Mammary epithelial cell (primary cell): ENCODE data around the gene LSR.

Experiments used
- CTCF ChIP-seq, 2 donors: IDR thresholded peaks in 1 of 2; conservative IDR thresholded peaks in 1 of 2; 2 replicates each; pipeline ENCODE4 v1.5.1; 2011 to 2012; ENCODE audit warnings: inconsistent platforms in 2 of 2, low read length in 2 of 2, mild to moderate bottlenecking in 2 of 2, control low read depth in 1 of 2, low read depth in 1 of 2; ENCODE audit not compliant: insufficient read depth in 1 of 2; ENCODE audit errors: extremely low read depth in 1 of 2
- EZH2 ChIP-seq: IDR thresholded peaks from 2 replicates; pipeline ENCODE4 v1.6.1; 2012; ENCODE audit warnings: low read length, inconsistent platforms, borderline replicate concordance

- TF ChIP-seq CTCF (conservative IDR thresholded peaks at IDR 0.05 in 1 of 2, IDR thresholded peaks at IDR 0.05 in 1 of 2; ENCODE audit: extremely low read depth in 1 of 2, insufficient read depth in 1 of 2, low read depth in 1 of 2, low read length in 2 of 2) (no peak), EZH2 (no peak)
Measured at GRCh38 chr19:35261356-35262100, 12.7 kb downstream of the LSR start.
